ENCODE measurements around the gene LTBP1. TPM values are rescaled to one million over a fixed set of nuclear protein-coding genes. Genes with fewer than 3 reads are reported as not detected.

LTBP1 gene
- total and polyA plus RNA-seq, 2 of the 13 experiments (the other 11 are each of a cell fraction or from before 2014, with no cell fraction given), result 0.12 to 0.22 TPM

DNA sequence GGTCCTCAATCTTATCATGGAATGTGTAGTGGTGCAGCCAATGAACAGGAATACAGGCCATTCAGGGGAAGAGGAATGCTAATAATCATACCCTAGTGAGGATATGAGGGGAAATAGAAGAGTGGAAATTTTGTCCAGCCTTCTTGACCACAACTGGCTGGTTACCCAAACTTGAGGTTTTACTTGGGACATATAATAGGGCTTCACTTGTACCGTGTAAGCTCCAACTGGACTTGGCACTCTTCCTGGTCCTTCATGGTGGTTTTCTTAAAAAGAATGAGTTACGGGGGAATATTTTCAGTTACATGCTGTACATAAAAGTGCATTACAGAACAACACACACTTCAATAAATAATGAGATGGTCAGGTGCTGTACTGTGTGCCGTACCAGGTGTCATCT, 294.8 kb downstream of the LTBP1 start:
- CTCF ChIA-PET (ENCODE audit: low intra/inter-chr PET ratio, low total read pairs), result no interaction called here
- H3K4me1 ChIP-seq (ENCODE audit: insufficient read depth, low read length), result 0 out of 2 replicates have a peak, but pooled peaks cover 4% of the 10 kb centered on the region
- no peak overlapping the region for H3K4me2 ChIP-seq (ENCODE audit: low read depth, low read length)
- H3K27me3 ChIP-seq (ENCODE audit: control insufficient read depth in 1 of 2, insufficient read depth in 2 of 2, low read length in 2 of 2), result peaks cover 0 to 2% of the 10 kb centered on the region in 2 experiments; a peak in 1 of 5 replicates
- no peak for ATAC-seq
- TF ChIP-seq EZH2 (conservative IDR thresholded peaks at IDR 0.05; ENCODE audit: low read depth, low read length), result no peak
- TF ChIP-seq, protein P1, sequence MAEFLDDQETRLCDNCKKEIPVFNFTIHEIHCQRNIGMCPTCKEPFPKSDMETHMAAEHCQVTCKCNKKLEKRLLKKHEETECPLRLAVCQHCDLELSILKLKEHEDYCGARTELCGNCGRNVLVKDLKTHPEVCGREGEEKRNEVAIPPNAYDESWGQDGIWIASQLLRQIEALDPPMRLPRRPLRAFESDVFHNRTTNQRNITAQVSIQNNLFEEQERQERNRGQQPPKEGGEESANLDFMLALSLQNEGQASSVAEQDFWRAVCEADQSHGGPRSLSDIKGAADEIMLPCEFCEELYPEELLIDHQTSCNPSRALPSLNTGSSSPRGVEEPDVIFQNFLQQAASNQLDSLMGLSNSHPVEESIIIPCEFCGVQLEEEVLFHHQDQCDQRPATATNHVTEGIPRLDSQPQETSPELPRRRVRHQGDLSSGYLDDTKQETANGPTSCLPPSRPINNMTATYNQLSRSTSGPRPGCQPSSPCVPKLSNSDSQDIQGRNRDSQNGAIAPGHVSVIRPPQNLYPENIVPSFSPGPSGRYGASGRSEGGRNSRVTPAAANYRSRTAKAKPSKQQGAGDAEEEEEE (CRISPR knock-in tag; IDR thresholded peaks at IDR 0.05; ENCODE audit: borderline replicate concordance), result no peak
- TF ChIP-seq AGO2 (optimal IDR thresholded peaks at IDR 0.05; ENCODE audit: low read depth, low read length), result no peak
- TF ChIP-seq FOXA1 (IDR thresholded peaks at IDR 0.05), result no peak
- no peak for TF ChIP-seq FOXA1 (CRISPR knock-in tag; IDR thresholded peaks at IDR 0.05)
- no peaks in the 10 kb centered on the region for H4K20me1 ChIP-seq (ENCODE audit: insufficient read depth, low read length)
- 57% methylated on average over 3 of the region's 3 CpGs for WGBS (ENCODE audit: low lambda C conversion rate)
- no peaks in the 10 kb centered on the region for H3K9me3 ChIP-seq (ENCODE audit: low read length)
- intact Hi-C loops (cut with micrococcal nuclease; ENCODE audit: unreplicated experiment), result no loop called here
- H3K27ac ChIP-seq (ENCODE audit: extremely low read length, insufficient read depth, low read length), result no peak overlapping the region
- no peak for DNase-seq (ENCODE audit: low spot score)
- H3K79me2 ChIP-seq (ENCODE audit: insufficient read depth, low read length), result no peaks in the 10 kb centered on the region
- no TSS peak for BruUV-seq (replicated peaks)
- no peak overlapping the region for H3K4me3 ChIP-seq (replicated peaks in 1 of 3; ENCODE audit: insufficient read depth in 1 of 3, low read depth in 2 of 3, low read length in 3 of 3)
- POLR2A ChIA-PET, result no interaction called here
- no peak for FAIRE-seq
- in situ Hi-C loops (cut with HindIII; ENCODE audit: extremely low pct_ligation_motif_present, low pct_unique_long_range_greater_than_20kb), result no loop called here
- no peak overlapping the region for H2AFZ ChIP-seq (ENCODE audit: low read length)
- H3K36me3 ChIP-seq (replicated peaks in 1 of 2; ENCODE audit: control insufficient read depth in 1 of 2, insufficient read depth in 2 of 2, low read length in 2 of 2), result no peaks in the 10 kb centered on the region
- no peak overlapping the region for H3K9ac ChIP-seq (ENCODE audit: insufficient read depth, low read depth, low read length)

GRCh38 chr2:33242845-33243244, 296.1 kb downstream of the LTBP1 start:
- Histone ChIP-seq H3K27me3 (ENCODE audit: control insufficient read depth in 1 of 2, insufficient read depth in 2 of 2, low read length in 2 of 2) (peaks cover 0 to 3% of the 10 kb centered on the region in 2 experiments; a peak in 1 of 5 replicates), H4K20me1 (ENCODE audit: insufficient read depth, low read length) (no peaks in the 10 kb centered on the region), H3K4me1 (ENCODE audit: insufficient read depth, low read length) (0 out of 2 replicates have a peak, but pooled peaks cover 4% of the 10 kb centered on the region), H3K9ac (ENCODE audit: insufficient read depth, low read depth, low read length) (no peak overlapping the region), H3K79me2 (ENCODE audit: insufficient read depth, low read length) (no peaks in the 10 kb centered on the region), H3K27ac (ENCODE audit: extremely low read length, insufficient read depth, low read length) (no peak overlapping the region), H3K9me3 (ENCODE audit: low read length) (no peaks in the 10 kb centered on the region), H2AFZ (ENCODE audit: low read length) (no peak overlapping the region), H3K36me3 (replicated peaks in 1 of 2; ENCODE audit: control insufficient read depth in 1 of 2, insufficient read depth in 2 of 2, low read length in 2 of 2) (no peaks in the 10 kb centered on the region), H3K4me3 (replicated peaks in 1 of 3; ENCODE audit: insufficient read depth in 1 of 3, low read depth in 2 of 3, low read length in 3 of 3) (no peak overlapping the region), H3K4me2 (ENCODE audit: low read depth, low read length) (no peak overlapping the region)
- intact Hi-C loops (cut with micrococcal nuclease; ENCODE audit: unreplicated experiment) (no loop called here), in situ Hi-C loops (cut with HindIII; ENCODE audit: extremely low pct_ligation_motif_present, low pct_unique_long_range_greater_than_20kb) (no loop called here)
- ChIA-PET CTCF (ENCODE audit: low intra/inter-chr PET ratio, low total read pairs) (no interaction called here), POLR2A (no interaction called here)
- ATAC-seq (no peak), DNase-seq (ENCODE audit: low spot score) (no peak), FAIRE-seq (no peak)
- 3% methylated on average over 1 of the region's 1 CpG for WGBS (ENCODE audit: low lambda C conversion rate)
- BruUV-seq (replicated peaks), result no TSS peak
- TF ChIP-seq ZNF570 (CRISPR knock-in tag; IDR thresholded peaks at IDR 0.05; ENCODE audit: borderline replicate concordance) (no peak), WIZ (CRISPR knock-in tag; IDR thresholded peaks at IDR 0.05) (no peak), KAT8 (CRISPR knock-in tag; IDR thresholded peaks at IDR 0.05) (no peak), ZNF180 (CRISPR knock-in tag; IDR thresholded peaks at IDR 0.05; ENCODE audit: borderline replicate concordance, low read depth) (no peak), TAF15 (IDR thresholded peaks at IDR 0.05; ENCODE audit: low read depth, low read length, poor library complexity, severe bottlenecking) (no peak), IKZF4 (CRISPR knock-in tag; IDR thresholded peaks at IDR 0.05; ENCODE audit: borderline replicate concordance, low read depth, not compliant biosample characterization) (no peak), ZFP62 (CRISPR knock-in tag; IDR thresholded peaks at IDR 0.05) (no peak), ZNF772 (CRISPR knock-in tag; IDR thresholded peaks at IDR 0.05) (no peak), ZNF343 (CRISPR knock-in tag; IDR thresholded peaks at IDR 0.05) (no peak)

Data from HepG2 (cell line).